ENCODE results near the gene SLC18A3.

GRCh38 chr10:49656845-49657493 lies 46.9 kb downstream of the SLC18A3 start:
- TF ChIP-seq EP300 (IDR thresholded peaks at IDR 0.05; ENCODE audit: low read depth) (no peak), CTCF (IDR thresholded peaks at IDR 0.05) (no peak), POLR2A (IDR thresholded peaks at IDR 0.05) (no peak)

All from transverse colon (tissue), 3 donors.